Effector memory CD4-positive, alpha-beta T cell (primary cell): Measurements from ENCODE around the gene POLR2C.

Source experiments
- DNase-seq, 3 donors: peaks; one replicate each; pipeline ENCODE4 v3.0.0-alpha.2; 2020
- H3K27ac ChIP-seq: 2 replicates; pipeline ENCODE4 v1.7.0; 2013; ENCODE audit warnings: mild to moderate bottlenecking, low read length, moderate library complexity; ENCODE audit not compliant: insufficient read depth, poor library complexity, severe bottlenecking
- H3K27me3 ChIP-seq: replicated peaks from 2 replicates; pipeline ENCODE4 v1.7.0; 2013; ENCODE audit warnings: mild to moderate bottlenecking, low read length; ENCODE audit not compliant: insufficient read depth, control insufficient read depth, poor library complexity, severe bottlenecking
- H3K36me3 ChIP-seq: 2 replicates; pipeline ENCODE4 v1.7.0; 2013; ENCODE audit warnings: mild to moderate bottlenecking, low read length, moderate library complexity; ENCODE audit not compliant: control insufficient read depth, insufficient read depth
- H3K4me1 ChIP-seq: 2 replicates; pipeline ENCODE4 v1.7.0; 2013; ENCODE audit warnings: low read length, mild to moderate bottlenecking; ENCODE audit not compliant: control insufficient read depth, insufficient read depth, poor library complexity, severe bottlenecking
- H3K4me3 ChIP-seq: 2 replicates; pipeline ENCODE4 v1.7.0; 2013; ENCODE audit warnings: low read length, low read depth, mild to moderate bottlenecking; ENCODE audit not compliant: insufficient read depth, poor library complexity, severe bottlenecking
- H3K9me3 ChIP-seq: 2 replicates; pipeline ENCODE4 v1.7.0; 2013; ENCODE audit warnings: mild to moderate bottlenecking, low read length, moderate library complexity; ENCODE audit not compliant: control insufficient read depth

Gene POLR2C

GRCh38 chr16:57501492-57501891 lies 39.0 kb downstream of the POLR2C start:
- H3K9me3 ChIP-seq = no peaks in the 10 kb centered on the region
- H3K27me3 ChIP-seq = no peaks in the 10 kb centered on the region
- H3K4me3 ChIP-seq = no peak overlapping the region
- no peaks in the 10 kb centered on the region for H3K36me3 ChIP-seq
- H3K4me1 ChIP-seq = no peaks in the 10 kb centered on the region
- no peak for DNase-seq
- H3K27ac ChIP-seq = no peak overlapping the region

- no peaks in the 10 kb centered on the region for H3K27me3 ChIP-seq
- H3K4me1 ChIP-seq = no peaks in the 10 kb centered on the region
- DNase-seq = no peak
- no peaks in the 10 kb centered on the region for H3K9me3 ChIP-seq
- H3K4me3 ChIP-seq = no peak overlapping the region
- H3K36me3 ChIP-seq = no peaks in the 10 kb centered on the region
- no peak overlapping the region for H3K27ac ChIP-seq
Observed at GRCh38 chr16:57502048-57502775, 39.7 kb downstream of the POLR2C start.

- DNase-seq = no peak
Observed at GRCh38 chr16:57503366-57503765, 40.9 kb downstream of the POLR2C start.

GRCh38 chr16:57504001-57504400 lies 41.5 kb downstream of the POLR2C start:
- no peak overlapping the region for H3K4me3 ChIP-seq
- no peak overlapping the region for H3K27ac ChIP-seq
- H3K27me3 ChIP-seq = no peaks in the 10 kb centered on the region
- no peaks in the 10 kb centered on the region for H3K9me3 ChIP-seq
- no peaks in the 10 kb centered on the region for H3K4me1 ChIP-seq
- DNase-seq = no peak
- H3K36me3 ChIP-seq = no peaks in the 10 kb centered on the region

More at GRCh38 chr16:57503366-57503765, 40.9 kb downstream of the POLR2C start:
- Histone ChIP-seq H3K36me3 (no peaks in the 10 kb centered on the region), H3K4me3 (no peak overlapping the region), H3K9me3 (no peaks in the 10 kb centered on the region), H3K27me3 (no peaks in the 10 kb centered on the region), H3K4me1 (no peaks in the 10 kb centered on the region), H3K27ac (no peak overlapping the region)

- no peaks in the 10 kb centered on the region for H3K27me3 ChIP-seq
- no peaks in the 10 kb centered on the region for H3K4me1 ChIP-seq
- no peak overlapping the region for H3K4me3 ChIP-seq
- no peaks in the 10 kb centered on the region for H3K9me3 ChIP-seq
- no peak overlapping the region for H3K27ac ChIP-seq
- no peak for DNase-seq
- no peaks in the 10 kb centered on the region for H3K36me3 ChIP-seq
Observed at GRCh38 chr16:57504491-57504890, 42.0 kb downstream of the POLR2C start.

- no peaks in the 10 kb centered on the region for H3K36me3 ChIP-seq
- H3K9me3 ChIP-seq = no peaks in the 10 kb centered on the region
- H3K27me3 ChIP-seq = no peaks in the 10 kb centered on the region
- no peaks in the 10 kb centered on the region for H3K4me1 ChIP-seq
- no peak overlapping the region for H3K4me3 ChIP-seq
- DNase-seq = no peak
- H3K27ac ChIP-seq = no peak overlapping the region
Observed at GRCh38 chr16:57505169-57505568, 42.7 kb downstream of the POLR2C start.

GRCh38 chr16:57507136-57508034 lies 44.9 kb downstream of the POLR2C start:
- no peaks in the 10 kb centered on the region for H3K4me1 ChIP-seq
- no peaks in the 10 kb centered on the region for H3K36me3 ChIP-seq
- no peaks in the 10 kb centered on the region for H3K9me3 ChIP-seq
- DNase-seq = no peak
- H3K27ac ChIP-seq = no peak overlapping the region
- no peak overlapping the region for H3K4me3 ChIP-seq
- no peaks in the 10 kb centered on the region for H3K27me3 ChIP-seq

- DNase-seq = no peak
- no peak overlapping the region for H3K4me3 ChIP-seq
- no peaks in the 10 kb centered on the region for H3K36me3 ChIP-seq
- no peaks in the 10 kb centered on the region for H3K9me3 ChIP-seq
- no peaks in the 10 kb centered on the region for H3K4me1 ChIP-seq
- H3K27me3 ChIP-seq = no peaks in the 10 kb centered on the region
- no peak overlapping the region for H3K27ac ChIP-seq
Observed at GRCh38 chr16:57508035-57508425, 45.6 kb downstream of the POLR2C start.

GRCh38 chr16:57509231-57509923 lies 46.9 kb downstream of the POLR2C start:
- no peak for DNase-seq
- no peaks in the 10 kb centered on the region for H3K9me3 ChIP-seq
- no peaks in the 10 kb centered on the region for H3K36me3 ChIP-seq
- no peaks in the 10 kb centered on the region for H3K27me3 ChIP-seq
- H3K4me3 ChIP-seq = no peak overlapping the region
- H3K4me1 ChIP-seq = no peaks in the 10 kb centered on the region
- H3K27ac ChIP-seq = no peak overlapping the region
